ENCODE results near the gene MYBPH. TPM values are rescaled to one million over a fixed set of nuclear protein-coding genes. Genes with fewer than 3 reads are reported as not detected.

Gene MYBPH
- total RNA-seq, 2 donors from 2014 or later, result not detected

DNA sequence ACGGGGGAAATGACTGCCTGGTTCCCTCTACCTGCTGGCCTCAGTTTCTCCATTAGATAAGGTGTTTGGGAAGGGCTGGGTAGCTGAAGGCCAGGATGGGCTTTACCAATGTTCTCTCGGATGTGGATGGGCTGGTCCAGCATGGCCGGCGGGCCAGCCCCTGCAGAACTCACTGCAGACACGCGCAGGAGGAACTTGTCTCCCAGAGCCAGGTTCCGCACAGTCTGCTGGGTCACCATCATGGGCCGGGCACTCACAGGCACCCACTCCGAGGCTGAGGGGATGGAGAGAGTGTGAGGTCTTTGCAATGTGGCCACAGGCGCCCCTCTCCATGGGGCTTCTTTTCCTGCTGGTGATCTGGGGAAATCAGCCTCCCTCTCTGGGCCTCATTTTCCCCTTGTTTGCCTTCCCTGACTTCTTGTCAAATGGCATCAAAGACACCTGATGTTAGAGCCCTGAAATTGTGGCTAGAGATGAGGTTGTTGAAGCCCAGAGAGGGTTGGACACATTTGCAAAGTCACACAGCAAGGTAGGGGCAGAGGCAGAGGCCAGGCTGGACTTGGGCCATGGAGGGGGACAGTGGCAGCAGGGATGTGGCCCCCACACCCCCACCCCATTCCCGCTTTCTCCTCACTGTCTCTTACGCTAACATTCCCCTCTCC is 1.2 kb downstream of the MYBPH start:
- no peak for DNase-seq (ENCODE audit: low spot score)
- Histone ChIP-seq H3K27me3 (no peaks in the 10 kb centered on the region), H3K4me3 (no peak overlapping the region), H3K4me1 (peaks cover 0 to 19% of the 10 kb centered on the region in 2 donors), H3K27ac (no peak overlapping the region), H3K36me3 (no peaks in the 10 kb centered on the region), H3K9me3 (no peaks in the 10 kb centered on the region)
- no peak for TF ChIP-seq CTCF (IDR thresholded peaks at IDR 0.05)

- H3K4me3 ChIP-seq, result no peak overlapping the region
Observed at GRCh38 chr1:203173566-203173965, 2.1 kb downstream of the MYBPH start.

DNA sequence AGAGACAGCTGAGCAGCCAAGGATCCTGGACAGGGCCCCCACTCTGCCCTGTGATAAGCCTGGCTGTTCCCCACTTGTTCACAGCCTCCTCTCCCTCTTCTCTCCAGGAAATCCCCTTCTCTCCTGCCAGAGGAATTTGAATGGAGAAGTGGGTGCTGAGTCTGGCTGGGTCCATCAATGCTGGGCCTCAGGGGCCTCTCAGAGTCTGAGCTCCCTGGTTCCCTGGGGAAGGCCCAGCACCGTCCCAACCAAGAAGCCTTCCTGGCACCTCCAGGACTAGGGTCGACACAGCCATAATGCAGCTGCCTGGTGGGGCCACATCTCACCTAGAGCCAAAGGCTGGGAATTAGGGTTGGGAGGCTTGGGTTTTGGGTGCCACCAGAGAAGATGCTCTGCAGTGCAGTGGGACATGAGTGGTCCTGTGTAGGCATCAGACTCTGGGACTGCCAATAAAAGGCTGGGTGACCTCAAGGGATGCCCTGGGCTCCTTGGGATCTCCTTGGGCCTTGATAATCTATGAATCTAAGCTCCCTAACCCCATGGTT is 2.5 kb downstream of the MYBPH start:
- no peak overlapping the region for H3K27ac ChIP-seq
- peaks cover 0 to 19% of the 10 kb centered on the region in 2 donors for H3K4me1 ChIP-seq
- no peak overlapping the region for H3K4me3 ChIP-seq
- DNase-seq (ENCODE audit: low spot score), result no peak
- H3K9me3 ChIP-seq, result no peaks in the 10 kb centered on the region
- H3K27me3 ChIP-seq, result no peaks in the 10 kb centered on the region
- no peaks in the 10 kb centered on the region for H3K36me3 ChIP-seq
- TF ChIP-seq CTCF (IDR thresholded peaks at IDR 0.05), result no peak

More at GRCh38 chr1:203173566-203173965, 2.1 kb downstream of the MYBPH start:
- no peaks in the 10 kb centered on the region for H3K9me3 ChIP-seq
- H3K36me3 ChIP-seq, result no peaks in the 10 kb centered on the region
- no peak for DNase-seq (ENCODE audit: low spot score)
- peaks cover 0 to 19% of the 10 kb centered on the region in 2 donors for H3K4me1 ChIP-seq
- no peak for TF ChIP-seq CTCF (IDR thresholded peaks at IDR 0.05)
- H3K27ac ChIP-seq, result no peak overlapping the region
- H3K27me3 ChIP-seq, result no peaks in the 10 kb centered on the region

DNA sequence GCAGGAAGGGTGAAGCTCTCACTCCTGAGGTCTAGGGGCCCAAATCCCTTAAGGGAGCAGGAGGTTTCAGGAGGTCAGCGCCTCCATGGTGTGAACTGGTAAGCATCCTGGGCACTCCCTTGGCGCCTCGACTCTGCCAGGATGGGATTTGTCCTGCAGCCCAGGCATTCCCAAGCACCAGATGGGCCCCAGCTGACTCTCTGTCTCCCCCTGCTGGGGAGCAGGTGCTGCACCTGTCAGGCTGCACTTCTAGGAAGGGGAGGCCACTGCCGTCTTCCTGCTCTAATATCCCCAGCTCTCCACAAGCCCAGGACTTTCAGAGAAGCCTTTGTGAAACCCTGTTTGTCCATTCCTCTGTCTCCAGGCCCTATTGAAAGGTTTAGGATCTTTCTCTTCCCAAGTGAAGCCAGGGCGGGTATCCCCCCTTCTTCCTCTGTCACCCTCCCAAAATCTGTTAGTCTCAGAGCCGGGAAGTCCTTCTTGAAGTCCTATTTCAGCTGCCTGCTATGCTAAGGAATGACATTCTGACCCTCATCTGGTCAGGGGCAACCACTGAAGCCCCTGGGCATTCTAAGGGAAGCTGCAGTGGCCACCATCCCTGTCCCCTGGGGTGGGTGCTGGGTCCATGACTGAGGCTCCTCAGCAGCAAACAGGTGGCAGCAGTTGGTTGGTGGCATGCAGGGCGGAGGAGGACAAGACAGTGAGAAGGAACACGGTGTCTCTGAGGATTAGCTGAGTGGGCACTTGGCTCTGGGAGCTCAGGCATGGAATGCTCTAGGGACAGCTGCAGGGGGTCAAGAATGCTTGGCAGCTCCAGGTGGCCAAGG is 3.2 kb downstream of the MYBPH start:
- peak; percentile 68 to 85 for TF ChIP-seq CTCF (IDR thresholded peaks at IDR 0.05)
- no peak for DNase-seq (ENCODE audit: low spot score)
- Histone ChIP-seq H3K36me3 (no peaks in the 10 kb centered on the region), H3K4me1 (peaks cover 0 to 19% of the 10 kb centered on the region in 2 donors), H3K9me3 (no peaks in the 10 kb centered on the region), H3K27ac (no peak overlapping the region), H3K27me3 (no peaks in the 10 kb centered on the region), H3K4me3 (no peak overlapping the region)

- no peak overlapping the region for H3K27ac ChIP-seq
- peaks cover 0 to 19% of the 10 kb centered on the region in 2 donors for H3K4me1 ChIP-seq
- no peak for TF ChIP-seq CTCF (IDR thresholded peaks at IDR 0.05)
- no peaks in the 10 kb centered on the region for H3K9me3 ChIP-seq
- no peaks in the 10 kb centered on the region for H3K36me3 ChIP-seq
- no peak overlapping the region for H3K4me3 ChIP-seq
- no peak for DNase-seq (ENCODE audit: low spot score)
- H3K27me3 ChIP-seq, result no peaks in the 10 kb centered on the region
Observed at GRCh38 chr1:203171341-203172183, 4.1 kb downstream of the MYBPH start.

Measured in right atrium auricular region (tissue), 2 donors.